A549 (cell line): ENCODE data around the gene TESK2.
"Not testable (repeated sequence)": the region's sequence is repeated elsewhere in the genome, so short reads cannot be mapped to it uniquely, and the experiment has no call there.

Source experiments
- CHD2 ChIP-seq: fragments of 150-350 bp; IDR thresholded peaks from 2 replicates; pipeline ENCODE4 v1.6.1; 2014; ENCODE audit warnings: low read length; ENCODE audit not compliant: partially characterized antibody
- EP300 ChIP-seq, 2 experiments: fragments of >200 bp; sonication (Bioruptor Twin); formaldehyde crosslinking; IDR thresholded peaks; 2 replicates in 1 of 2; 3 replicates in 1 of 2; pipeline ENCODE4 v1.6.1; 2016 to 2017
- ZFP36 ChIP-seq: fragments of 450-650 bp; IDR thresholded peaks from 2 replicates; pipeline ENCODE4 v1.6.1; 2014; ENCODE audit warnings: borderline replicate concordance; ENCODE audit not compliant: partially characterized antibody
- TF ChIP-seq, protein P1 (sequence below): fragments of >200 bp; sonication (Bioruptor Twin); formaldehyde crosslinking; IDR thresholded peaks from 3 replicates; pipeline ENCODE4 v1.5.1; 2016

DNA sequence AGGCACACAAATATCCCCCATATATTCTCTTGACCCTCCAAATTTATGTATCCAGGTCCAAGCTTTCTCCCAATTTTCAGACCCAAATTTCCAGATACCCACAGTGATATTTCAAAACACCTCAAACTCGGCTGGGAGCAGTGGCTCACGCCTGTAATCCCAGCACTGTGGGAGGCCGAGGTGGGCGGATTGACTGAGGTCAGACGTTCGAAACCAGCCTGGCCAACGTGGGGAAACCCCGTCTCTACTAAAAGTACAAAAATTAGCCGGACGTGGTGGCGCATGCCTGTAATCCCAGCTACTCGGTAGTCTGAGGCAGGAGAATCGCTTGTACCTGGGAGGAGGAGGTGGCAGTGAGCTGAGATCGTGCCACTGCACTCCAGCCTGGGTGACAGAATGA, 1.6 kb downstream of the TESK2 start:
- TF ChIP-seq, protein P1, sequence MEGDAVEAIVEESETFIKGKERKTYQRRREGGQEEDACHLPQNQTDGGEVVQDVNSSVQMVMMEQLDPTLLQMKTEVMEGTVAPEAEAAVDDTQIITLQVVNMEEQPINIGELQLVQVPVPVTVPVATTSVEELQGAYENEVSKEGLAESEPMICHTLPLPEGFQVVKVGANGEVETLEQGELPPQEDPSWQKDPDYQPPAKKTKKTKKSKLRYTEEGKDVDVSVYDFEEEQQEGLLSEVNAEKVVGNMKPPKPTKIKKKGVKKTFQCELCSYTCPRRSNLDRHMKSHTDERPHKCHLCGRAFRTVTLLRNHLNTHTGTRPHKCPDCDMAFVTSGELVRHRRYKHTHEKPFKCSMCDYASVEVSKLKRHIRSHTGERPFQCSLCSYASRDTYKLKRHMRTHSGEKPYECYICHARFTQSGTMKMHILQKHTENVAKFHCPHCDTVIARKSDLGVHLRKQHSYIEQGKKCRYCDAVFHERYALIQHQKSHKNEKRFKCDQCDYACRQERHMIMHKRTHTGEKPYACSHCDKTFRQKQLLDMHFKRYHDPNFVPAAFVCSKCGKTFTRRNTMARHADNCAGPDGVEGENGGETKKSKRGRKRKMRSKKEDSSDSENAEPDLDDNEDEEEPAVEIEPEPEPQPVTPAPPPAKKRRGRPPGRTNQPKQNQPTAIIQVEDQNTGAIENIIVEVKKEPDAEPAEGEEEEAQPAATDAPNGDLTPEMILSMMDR: not testable (repeated sequence)
- TF ChIP-seq CHD2; EP300 (IDR thresholded peaks at IDR 0.05); ZFP36: not testable (repeated sequence)
